HEK293 (cell line): Measurements from ENCODE around the gene S100A10.

Experiments used
- KLF7 ChIP-seq: fragments of 450-650 bp; formaldehyde crosslinking; IDR thresholded peaks from 2 replicates; pipeline ENCODE4 v1.5.1; 2016; ENCODE audit warnings: missing biosample characterization, missing genetic modification characterization, borderline replicate concordance
- PATZ1 ChIP-seq: fragments of 450-650 bp; formaldehyde crosslinking; IDR thresholded peaks from 2 replicates; pipeline ENCODE4 v1.5.1; 2016; ENCODE audit warnings: missing biosample characterization, missing genetic modification characterization
- SCRT1 ChIP-seq: fragments of 450-650 bp; formaldehyde crosslinking; IDR thresholded peaks from 2 replicates; pipeline ENCODE4 v1.5.1; 2016; ENCODE audit warnings: missing biosample characterization, missing genetic modification characterization, borderline replicate concordance
- SCRT2 ChIP-seq: fragments of 450-650 bp; formaldehyde crosslinking; IDR thresholded peaks from 2 replicates; pipeline ENCODE4 v1.5.1; 2016; ENCODE audit warnings: missing biosample characterization, missing genetic modification characterization
- ZBTB10 ChIP-seq: fragments of 450-650 bp; formaldehyde crosslinking; IDR thresholded peaks from 2 replicates; pipeline ENCODE4 v1.5.1; 2016; ENCODE audit warnings: missing biosample characterization, missing genetic modification characterization
- ZBTB20 ChIP-seq: fragments of 450-650 bp; formaldehyde crosslinking; IDR thresholded peaks from 2 replicates; pipeline ENCODE4 v1.5.1; 2016; ENCODE audit warnings: missing biosample characterization, missing genetic modification characterization
- ZBTB8A ChIP-seq: fragments of 450-650 bp; formaldehyde crosslinking; IDR thresholded peaks from 2 replicates; pipeline ENCODE4 v1.5.1; 2016; ENCODE audit warnings: missing biosample characterization, missing genetic modification characterization
- ZFHX2 ChIP-seq: fragments of 450-650 bp; formaldehyde crosslinking; conservative IDR thresholded peaks from 2 replicates; pipeline ENCODE4 v1.5.1; 2016; ENCODE audit warnings: missing biosample characterization, missing genetic modification characterization
- ZNF16 ChIP-seq: fragments of 450-650 bp; formaldehyde crosslinking; IDR thresholded peaks from 2 replicates; pipeline ENCODE4 v1.5.1; 2016; ENCODE audit warnings: low read depth, missing biosample characterization, missing genetic modification characterization
- ZNF174 ChIP-seq: fragments of 450-650 bp; formaldehyde crosslinking; IDR thresholded peaks from 2 replicates; pipeline ENCODE4 v1.5.0; 2017; ENCODE audit warnings: missing biosample characterization, mild to moderate bottlenecking, missing genetic modification characterization
- ZNF175 ChIP-seq: fragments of 450-650 bp; formaldehyde crosslinking; IDR thresholded peaks from 2 replicates; pipeline ENCODE4 v1.5.1; 2016; ENCODE audit warnings: missing biosample characterization, missing genetic modification characterization
- ZNF18 ChIP-seq: fragments of 450-650 bp; formaldehyde crosslinking; IDR thresholded peaks from 2 replicates; pipeline ENCODE4 v1.5.1; 2016; ENCODE audit warnings: missing biosample characterization, missing genetic modification characterization
- ZNF302 ChIP-seq: fragments of 450-650 bp; formaldehyde crosslinking; IDR thresholded peaks from 2 replicates; pipeline ENCODE4 v1.5.1; 2016; ENCODE audit warnings: missing biosample characterization, missing genetic modification characterization, low read depth
- ZNF510 ChIP-seq: fragments of 450-650 bp; formaldehyde crosslinking; IDR thresholded peaks from 2 replicates; pipeline ENCODE4 v1.5.1; 2018; ENCODE audit warnings: mild to moderate bottlenecking, missing genetic modification characterization, missing biosample characterization; ENCODE audit not compliant: insufficient replicate concordance
- ZNF530 ChIP-seq: fragments of 450-650 bp; formaldehyde crosslinking; IDR thresholded peaks from 2 replicates; pipeline ENCODE4 v1.5.1; 2016; ENCODE audit warnings: low read depth, missing biosample characterization, missing genetic modification characterization
- ZNF561 ChIP-seq: fragments of 450-650 bp; IDR thresholded peaks from 2 replicates; pipeline ENCODE4 v1.5.1; 2018; ENCODE audit warnings: missing biosample characterization, missing genetic modification characterization, borderline replicate concordance
- ZNF610 ChIP-seq: fragments of 450-650 bp; formaldehyde crosslinking; IDR thresholded peaks from 2 replicates; pipeline ENCODE4 v1.5.1; 2016; ENCODE audit warnings: missing biosample characterization, missing genetic modification characterization, borderline replicate concordance
- ZNF660 ChIP-seq: fragments of 450-650 bp; IDR thresholded peaks from 2 replicates; pipeline ENCODE4 v1.5.1; 2018; ENCODE audit warnings: missing biosample characterization, mild to moderate bottlenecking, missing genetic modification characterization
- TF ChIP-seq, protein P1 (sequence below): fragments of 450-650 bp; formaldehyde crosslinking; conservative IDR thresholded peaks from 2 replicates; pipeline ENCODE4 v1.5.1; 2016; ENCODE audit warnings: low read depth, missing biosample characterization, missing genetic modification characterization
- TF ChIP-seq, protein P2 (sequence below): fragments of 450-650 bp; formaldehyde crosslinking; IDR thresholded peaks from 2 replicates; pipeline ENCODE4 v1.5.1; 2017; ENCODE audit warnings: missing biosample characterization, missing genetic modification characterization
- TF ChIP-seq, protein P3 (sequence below): fragments of 450-650 bp; formaldehyde crosslinking; IDR thresholded peaks from 2 replicates; pipeline ENCODE4 v1.5.1; 2016; ENCODE audit warnings: missing biosample characterization, missing genetic modification characterization
- TF ChIP-seq, protein P4 (sequence below): IDR thresholded peaks from 2 replicates; pipeline ENCODE4 v1.6.1; 2011; ENCODE audit warnings: mild to moderate bottlenecking, low read depth, low read length, borderline replicate concordance

The S100A10 gene

GRCh38 chr1:152036267-152037216 lies 42.9 kb upstream of the S100A10 start, which contains the start of gene S100A11 (continued):
- TF ChIP-seq ZNF561 (tag by site-specific recombination) (0 out of 2 replicates have a peak, but pooled peaks have one; percentile 33), ZNF610 (tag by site-specific recombination) (0 out of 2 replicates have a peak, but pooled peaks have one; percentile 38), SCRT2 (tag by site-specific recombination) (no peak), ZNF510 (tag by site-specific recombination) (no peak), ZBTB8A (peak; percentile 83), KLF7 (0 out of 2 replicates have a peak, but pooled peaks have one; percentile 46), ZNF302 (no peak), ZNF174 (tag by site-specific recombination) (no peak), ZNF16 (no peak), SCRT1 (tag by site-specific recombination) (no peak), ZNF660 (tag by site-specific recombination) (peak; percentile 32; the same call in 1 of the 2 replicates), ZBTB20 (tag by site-specific recombination) (peak; percentile 61; the same call in 1 of the 2 replicates), ZBTB10 (tag by site-specific recombination) (0 out of 2 replicates have a peak, but pooled peaks have one; percentile 30), ZNF175 (no peak), ZNF530 (no peak), PATZ1 (tag by site-specific recombination) (peak; percentile 7; the same call in 1 of the 2 replicates), ZFHX2 (tag by site-specific recombination) (peak; percentile 76), ZNF18 (tag by site-specific recombination) (no peak)
- TF ChIP-seq, protein P1, sequence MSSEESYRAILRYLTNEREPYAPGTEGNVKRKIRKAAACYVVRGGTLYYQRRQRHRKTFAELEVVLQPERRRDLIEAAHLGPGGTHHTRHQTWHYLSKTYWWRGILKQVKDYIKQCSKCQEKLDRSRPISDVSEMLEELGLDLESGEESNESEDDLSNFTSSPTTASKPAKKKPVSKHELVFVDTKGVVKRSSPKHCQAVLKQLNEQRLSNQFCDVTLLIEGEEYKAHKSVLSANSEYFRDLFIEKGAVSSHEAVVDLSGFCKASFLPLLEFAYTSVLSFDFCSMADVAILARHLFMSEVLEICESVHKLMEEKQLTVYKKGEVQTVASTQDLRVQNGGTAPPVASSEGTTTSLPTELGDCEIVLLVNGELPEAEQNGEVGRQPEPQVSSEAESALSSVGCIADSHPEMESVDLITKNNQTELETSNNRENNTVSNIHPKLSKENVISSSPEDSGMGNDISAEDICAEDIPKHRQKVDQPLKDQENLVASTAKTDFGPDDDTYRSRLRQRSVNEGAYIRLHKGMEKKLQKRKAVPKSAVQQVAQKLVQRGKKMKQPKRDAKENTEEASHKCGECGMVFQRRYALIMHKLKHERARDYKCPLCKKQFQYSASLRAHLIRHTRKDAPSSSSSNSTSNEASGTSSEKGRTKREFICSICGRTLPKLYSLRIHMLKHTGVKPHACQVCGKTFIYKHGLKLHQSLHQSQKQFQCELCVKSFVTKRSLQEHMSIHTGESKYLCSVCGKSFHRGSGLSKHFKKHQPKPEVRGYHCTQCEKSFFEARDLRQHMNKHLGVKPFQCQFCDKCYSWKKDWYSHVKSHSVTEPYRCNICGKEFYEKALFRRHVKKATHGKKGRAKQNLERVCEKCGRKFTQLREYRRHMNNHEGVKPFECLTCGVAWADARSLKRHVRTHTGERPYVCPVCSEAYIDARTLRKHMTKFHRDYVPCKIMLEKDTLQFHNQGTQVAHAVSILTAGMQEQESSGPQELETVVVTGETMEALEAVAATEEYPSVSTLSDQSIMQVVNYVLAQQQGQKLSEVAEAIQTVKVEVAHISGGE: peak; percentile 55
- TF ChIP-seq, protein P2, sequence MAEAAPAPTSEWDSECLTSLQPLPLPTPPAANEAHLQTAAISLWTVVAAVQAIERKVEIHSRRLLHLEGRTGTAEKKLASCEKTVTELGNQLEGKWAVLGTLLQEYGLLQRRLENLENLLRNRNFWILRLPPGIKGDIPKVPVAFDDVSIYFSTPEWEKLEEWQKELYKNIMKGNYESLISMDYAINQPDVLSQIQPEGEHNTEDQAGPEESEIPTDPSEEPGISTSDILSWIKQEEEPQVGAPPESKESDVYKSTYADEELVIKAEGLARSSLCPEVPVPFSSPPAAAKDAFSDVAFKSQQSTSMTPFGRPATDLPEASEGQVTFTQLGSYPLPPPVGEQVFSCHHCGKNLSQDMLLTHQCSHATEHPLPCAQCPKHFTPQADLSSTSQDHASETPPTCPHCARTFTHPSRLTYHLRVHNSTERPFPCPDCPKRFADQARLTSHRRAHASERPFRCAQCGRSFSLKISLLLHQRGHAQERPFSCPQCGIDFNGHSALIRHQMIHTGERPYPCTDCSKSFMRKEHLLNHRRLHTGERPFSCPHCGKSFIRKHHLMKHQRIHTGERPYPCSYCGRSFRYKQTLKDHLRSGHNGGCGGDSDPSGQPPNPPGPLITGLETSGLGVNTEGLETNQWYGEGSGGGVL (tag by site-specific recombination): peak; percentile 55
- TF ChIP-seq, protein P3, sequence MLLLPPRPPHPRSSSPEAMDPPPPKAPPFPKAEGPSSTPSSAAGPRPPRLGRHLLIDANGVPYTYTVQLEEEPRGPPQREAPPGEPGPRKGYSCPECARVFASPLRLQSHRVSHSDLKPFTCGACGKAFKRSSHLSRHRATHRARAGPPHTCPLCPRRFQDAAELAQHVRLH (tag by site-specific recombination): no peak
- TF ChIP-seq, protein P4, sequence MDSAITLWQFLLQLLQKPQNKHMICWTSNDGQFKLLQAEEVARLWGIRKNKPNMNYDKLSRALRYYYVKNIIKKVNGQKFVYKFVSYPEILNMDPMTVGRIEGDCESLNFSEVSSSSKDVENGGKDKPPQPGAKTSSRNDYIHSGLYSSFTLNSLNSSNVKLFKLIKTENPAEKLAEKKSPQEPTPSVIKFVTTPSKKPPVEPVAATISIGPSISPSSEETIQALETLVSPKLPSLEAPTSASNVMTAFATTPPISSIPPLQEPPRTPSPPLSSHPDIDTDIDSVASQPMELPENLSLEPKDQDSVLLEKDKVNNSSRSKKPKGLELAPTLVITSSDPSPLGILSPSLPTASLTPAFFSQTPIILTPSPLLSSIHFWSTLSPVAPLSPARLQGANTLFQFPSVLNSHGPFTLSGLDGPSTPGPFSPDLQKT: no peak
